OCI-LY1 (cell line): ENCODE results near the gene MBLAC2.

Source experiments
- H2AFZ ChIP-seq: fragments of 200-600 bp; sonication (generic), shearing (Covaris generic); 2 replicates; pipeline ENCODE4 v1.6.0; 2014; ENCODE audit warnings: antibody characterized with exemption, mild to moderate bottlenecking, low read length
- H3F3A ChIP-seq: fragments of 200-600 bp; sonication (generic), shearing (Covaris generic); 2 replicates; pipeline ENCODE4 v1.6.0; 2014; ENCODE audit warnings: mild to moderate bottlenecking, antibody characterized with exemption, low read length, moderate library complexity; ENCODE audit not compliant: insufficient read depth
- H3K27ac ChIP-seq: fragments of 200-600 bp; sonication (generic); 2 replicates; pipeline ENCODE4 v1.5.1; 2014; ENCODE audit warnings: low read length, mixed run types, mild to moderate bottlenecking, low read depth; ENCODE audit not compliant: poor library complexity, severe bottlenecking
- H3K27me3 ChIP-seq: fragments of 200-600 bp; sonication (generic); 2 replicates; pipeline ENCODE4 v1.6.0; 2014; ENCODE audit warnings: antibody characterized with exemption, mild to moderate bottlenecking, low read length, moderate library complexity; ENCODE audit not compliant: insufficient read depth
- H3K36me3 ChIP-seq: fragments of 200-600 bp; sonication (generic); 2 replicates; pipeline ENCODE4 v1.6.1; 2014; ENCODE audit warnings: mild to moderate bottlenecking, antibody characterized with exemption, low read length, moderate library complexity, mixed read lengths; ENCODE audit not compliant: insufficient read depth
- H3K4me1 ChIP-seq: fragments of 200-600 bp; sonication (generic); 2 replicates; pipeline ENCODE4 v1.5.1; 2014; ENCODE audit warnings: mild to moderate bottlenecking, low read length, moderate library complexity; ENCODE audit not compliant: insufficient read depth, severe bottlenecking
- H3K4me2 ChIP-seq: fragments of 200-600 bp; sonication (generic), shearing (Covaris generic); 2 replicates; pipeline ENCODE4 v1.6.1; 2014; ENCODE audit warnings: low read length
- H3K4me3 ChIP-seq: fragments of 200-600 bp; sonication (generic); 2 replicates; pipeline ENCODE4 v1.5.1; 2014; ENCODE audit warnings: low read length, low read depth, mild to moderate bottlenecking, mixed read lengths; ENCODE audit not compliant: poor library complexity, severe bottlenecking
- H3K79me2 ChIP-seq: fragments of 200-600 bp; shearing (Covaris generic); 2 replicates; pipeline ENCODE4 v1.6.1; 2016; ENCODE audit warnings: mixed run types, low read length, mixed read lengths; ENCODE audit not compliant: insufficient read depth
- H3K9ac ChIP-seq: fragments of 200-600 bp; sonication (generic), shearing (Covaris generic); 2 replicates; pipeline ENCODE4 v1.6.1; 2014; ENCODE audit warnings: mild to moderate bottlenecking, low read length, mixed read lengths
- H3K9me2 ChIP-seq: fragments of 200-600 bp; sonication (generic), shearing (Covaris generic); 2 replicates; pipeline ENCODE4 v1.6.1; 2014; ENCODE audit warnings: low read depth, mild to moderate bottlenecking, low read length, mixed read lengths
- H3K9me3 ChIP-seq: fragments of 200-600 bp; shearing (Covaris generic); 2 replicates; pipeline ENCODE4 v1.6.1; 2014; ENCODE audit warnings: low read length, mixed read lengths
- H4K20me1 ChIP-seq: fragments of 200-600 bp; sonication (generic), shearing (Covaris generic); 2 replicates; pipeline ENCODE4 v1.6.0; 2016; ENCODE audit warnings: mild to moderate bottlenecking, low read length; ENCODE audit not compliant: insufficient read depth
- EZH2 ChIP-seq: fragments of 200-600 bp; sonication (generic), shearing (Covaris generic); IDR thresholded peaks from 2 replicates; pipeline ENCODE4 v1.8.0; 2017; ENCODE audit warnings: borderline replicate concordance, mixed run types, mild to moderate bottlenecking, antibody characterized with exemption, low read length, moderate library complexity, mixed read lengths
- TF ChIP-seq, protein P1 (sequence below): fragments of 200-600 bp; sonication (generic), shearing (Covaris generic); IDR thresholded peaks from 2 replicates; pipeline ENCODE4 v1.5.1; 2017; ENCODE audit warnings: mild to moderate bottlenecking, antibody characterized with exemption, low read length, moderate library complexity, mixed read lengths

MBLAC2 gene

DNA sequence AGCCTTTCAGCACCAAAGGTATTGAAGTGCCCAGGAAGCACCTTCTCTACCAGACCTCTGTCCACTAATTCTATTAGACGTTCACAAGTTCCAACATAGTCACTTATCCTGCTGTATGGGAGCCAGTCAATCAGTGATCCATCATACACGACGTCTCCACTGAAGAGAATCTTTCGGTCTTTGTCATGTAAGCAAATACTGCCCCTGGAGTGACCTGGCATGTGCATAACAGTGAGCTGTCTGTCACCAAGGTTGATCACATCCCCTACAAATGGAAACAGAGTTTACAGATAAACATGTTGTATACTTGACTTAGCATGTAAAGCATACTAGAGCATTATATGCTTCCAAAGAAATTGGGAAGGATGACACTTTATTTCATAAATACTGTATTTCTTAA is 13.3 kb downstream of the MBLAC2 start:
- H3K36me3 ChIP-seq = peaks cover 3% of the 10 kb centered on the region; the same call in 1 of the 2 replicates
- H3K4me2 ChIP-seq = no peak overlapping the region
- H3K9me2 ChIP-seq = no peaks in the 10 kb centered on the region
- TF ChIP-seq, protein P1, sequence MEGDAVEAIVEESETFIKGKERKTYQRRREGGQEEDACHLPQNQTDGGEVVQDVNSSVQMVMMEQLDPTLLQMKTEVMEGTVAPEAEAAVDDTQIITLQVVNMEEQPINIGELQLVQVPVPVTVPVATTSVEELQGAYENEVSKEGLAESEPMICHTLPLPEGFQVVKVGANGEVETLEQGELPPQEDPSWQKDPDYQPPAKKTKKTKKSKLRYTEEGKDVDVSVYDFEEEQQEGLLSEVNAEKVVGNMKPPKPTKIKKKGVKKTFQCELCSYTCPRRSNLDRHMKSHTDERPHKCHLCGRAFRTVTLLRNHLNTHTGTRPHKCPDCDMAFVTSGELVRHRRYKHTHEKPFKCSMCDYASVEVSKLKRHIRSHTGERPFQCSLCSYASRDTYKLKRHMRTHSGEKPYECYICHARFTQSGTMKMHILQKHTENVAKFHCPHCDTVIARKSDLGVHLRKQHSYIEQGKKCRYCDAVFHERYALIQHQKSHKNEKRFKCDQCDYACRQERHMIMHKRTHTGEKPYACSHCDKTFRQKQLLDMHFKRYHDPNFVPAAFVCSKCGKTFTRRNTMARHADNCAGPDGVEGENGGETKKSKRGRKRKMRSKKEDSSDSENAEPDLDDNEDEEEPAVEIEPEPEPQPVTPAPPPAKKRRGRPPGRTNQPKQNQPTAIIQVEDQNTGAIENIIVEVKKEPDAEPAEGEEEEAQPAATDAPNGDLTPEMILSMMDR = no peak
- no peak for TF ChIP-seq EZH2
- H3K4me1 ChIP-seq = no peaks in the 10 kb centered on the region
- H3K4me3 ChIP-seq = no peak overlapping the region
- H3K79me2 ChIP-seq = 0 out of 2 replicates have a peak, but pooled peaks cover 5% of the 10 kb centered on the region
- no peaks in the 10 kb centered on the region for H3K9me3 ChIP-seq
- no peak overlapping the region for H3K9ac ChIP-seq
- H3F3A ChIP-seq = no peaks in the 10 kb centered on the region
- H3K27ac ChIP-seq = no peak overlapping the region
- H3K27me3 ChIP-seq = no peaks in the 10 kb centered on the region
- H4K20me1 ChIP-seq = no peaks in the 10 kb centered on the region
- H2AFZ ChIP-seq = no peak overlapping the region

GRCh38 chr5:90446961-90447360 is 27.6 kb downstream of the MBLAC2 start:
- no peak overlapping the region for H3K27ac ChIP-seq
- no peak overlapping the region for H3K4me2 ChIP-seq
- H3K9me2 ChIP-seq = no peaks in the 10 kb centered on the region
- H2AFZ ChIP-seq = no peak overlapping the region
- no peaks in the 10 kb centered on the region for H3F3A ChIP-seq
- no peaks in the 10 kb centered on the region for H3K4me1 ChIP-seq
- H3K27me3 ChIP-seq = no peaks in the 10 kb centered on the region
- no peaks in the 10 kb centered on the region for H3K36me3 ChIP-seq
- H3K9ac ChIP-seq = no peak overlapping the region
- H3K4me3 ChIP-seq = no peak overlapping the region
- H3K79me2 ChIP-seq = no peaks in the 10 kb centered on the region
- H3K9me3 ChIP-seq = no peaks in the 10 kb centered on the region
- TF ChIP-seq, protein P1 = no peak
- no peak for TF ChIP-seq EZH2
- H4K20me1 ChIP-seq = no peaks in the 10 kb centered on the region

DNA sequence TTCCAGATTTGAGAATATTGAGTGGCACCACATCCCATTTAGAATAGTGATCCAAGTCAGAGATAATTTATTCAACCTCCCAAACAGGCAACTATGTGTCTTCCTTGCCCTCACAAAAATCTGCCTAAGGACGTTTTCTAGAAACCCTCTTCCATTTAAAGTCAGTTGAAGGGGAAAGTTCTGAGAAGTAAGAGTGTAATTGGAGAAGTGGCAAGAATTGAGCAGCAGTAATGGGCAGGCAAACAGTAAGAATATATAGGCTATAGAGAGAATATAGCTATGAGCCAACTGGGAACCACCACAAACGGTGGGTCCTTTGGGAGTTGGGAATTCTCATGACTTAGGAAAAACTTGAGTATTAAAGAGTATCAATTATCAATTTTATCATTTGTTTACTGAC is 33.9 kb downstream of the MBLAC2 start:
- Histone ChIP-seq H3K79me2 (no peaks in the 10 kb centered on the region), H3K4me2 (no peak overlapping the region), H3K9me2 (no peaks in the 10 kb centered on the region), H3K4me1 (peaks cover 8% of the 10 kb centered on the region), H2AFZ (no peak overlapping the region), H3F3A (no peaks in the 10 kb centered on the region), H3K27ac (no peak overlapping the region), H3K9me3 (no peaks in the 10 kb centered on the region), H3K9ac (no peak overlapping the region), H4K20me1 (no peaks in the 10 kb centered on the region), H3K4me3 (no peak overlapping the region), H3K36me3 (no peaks in the 10 kb centered on the region), H3K27me3 (no peaks in the 10 kb centered on the region)
- TF ChIP-seq, protein P1 = no peak
- no peak for TF ChIP-seq EZH2
